DND-41 (cell line): ENCODE data around the gene RMI2.

Experiments
- ATAC-seq: fragments of 200-7000 bp; cut with Tn5 transposase; 3 replicates; pipeline ENCODE4 v1.9.1; 2021; ENCODE audit warnings: low read depth; ENCODE audit not compliant: insufficient read depth
- DNase-seq: peaks from one replicate; pipeline ENCODE4 v3.0.0-alpha.2; 2020
- H2AFZ ChIP-seq: 2 replicates; pipeline ENCODE4 v1.6.0; 2012; ENCODE audit warnings: low read depth, low read length
- H3K27ac ChIP-seq: 2 replicates; pipeline ENCODE4 v1.5.1; 2012; ENCODE audit warnings: low read length, inconsistent platforms
- H3K27me3 ChIP-seq: fragments of 200-600 bp; sonication (generic); 2 replicates; pipeline ENCODE4 v1.6.0; 2012; ENCODE audit warnings: low read length, mild to moderate bottlenecking, inconsistent platforms; ENCODE audit not compliant: insufficient read depth, poor library complexity
- H3K36me3 ChIP-seq: 2 replicates; pipeline ENCODE4 v1.5.1; 2012; ENCODE audit warnings: low read length, inconsistent platforms; ENCODE audit not compliant: insufficient read depth
- H3K4me1 ChIP-seq: 2 replicates; pipeline ENCODE4 v1.5.1; 2012; ENCODE audit warnings: mild to moderate bottlenecking, low read length; ENCODE audit not compliant: insufficient read depth
- H3K4me2 ChIP-seq: 2 replicates; pipeline ENCODE4 v1.6.0; 2012; ENCODE audit warnings: mild to moderate bottlenecking, moderate library complexity, low read length, inconsistent platforms; ENCODE audit not compliant: insufficient read depth
- H3K4me3 ChIP-seq, 2 experiments: fragments of 200-600 bp in 1 of 2; shearing (Covaris generic) in 1 of 2; 2 replicates each; pipeline ENCODE4 v1.5.1; 2012 to 2016; ENCODE audit warnings: inconsistent platforms in 2 of 2, low read length in 2 of 2, mild to moderate bottlenecking in 2 of 2, low read depth in 1 of 2, moderate library complexity in 1 of 2
- H3K79me2 ChIP-seq: 2 replicates; pipeline ENCODE4 v1.6.0; 2012; ENCODE audit warnings: low read length, inconsistent platforms; ENCODE audit not compliant: insufficient read depth
- H3K9ac ChIP-seq: 2 replicates; pipeline ENCODE4 v1.6.0; 2012; ENCODE audit warnings: low read depth, mild to moderate bottlenecking, inconsistent platforms, low read length, moderate library complexity
- H3K9me3 ChIP-seq: 2 replicates; pipeline ENCODE4 v1.5.1; 2012; ENCODE audit warnings: low read length, moderate library complexity, mild to moderate bottlenecking, inconsistent platforms; ENCODE audit not compliant: insufficient read depth, severe bottlenecking
- H4K20me1 ChIP-seq: 2 replicates; pipeline ENCODE4 v1.6.0; 2012; ENCODE audit warnings: low read length; ENCODE audit not compliant: insufficient read depth
- EZH2 ChIP-seq: IDR thresholded peaks from 3 replicates; pipeline ENCODE4 v1.6.1; 2012; ENCODE audit warnings: borderline replicate concordance, low read depth, mild to moderate bottlenecking, moderate library complexity, low read length, inconsistent platforms; ENCODE audit not compliant: severe bottlenecking
- TF ChIP-seq, protein P1 (sequence below): IDR thresholded peaks from 2 replicates; pipeline ENCODE4 v1.5.1; 2012; ENCODE audit warnings: borderline replicate concordance, low read length, moderate library complexity, mild to moderate bottlenecking; ENCODE audit not compliant: poor library complexity, severe bottlenecking; ENCODE audit errors: extremely low read depth

RMI2 gene

DNA sequence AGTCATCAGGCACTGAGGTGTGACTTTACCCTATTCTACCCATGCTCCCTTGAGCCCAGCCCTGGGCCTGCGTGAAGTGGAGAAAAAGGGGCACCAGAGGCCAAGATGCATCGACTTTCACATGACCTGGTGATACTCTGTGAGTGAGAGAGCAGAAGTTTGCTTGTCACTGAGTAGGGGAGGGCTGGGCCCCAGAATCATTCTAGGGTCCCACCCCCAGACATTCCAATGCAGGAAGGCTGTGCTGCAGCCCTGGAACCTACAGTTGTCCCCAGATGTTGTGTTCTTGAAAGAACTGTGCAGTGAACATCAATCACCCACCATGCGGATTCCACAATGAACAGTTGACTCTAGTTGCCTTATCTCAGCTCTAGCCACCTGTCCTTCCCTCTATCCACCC lies 6.2 kb upstream of the RMI2 start:
- H2AFZ ChIP-seq, result no peak overlapping the region
- no peak overlapping the region for H3K27ac ChIP-seq
- TF ChIP-seq, protein P1, sequence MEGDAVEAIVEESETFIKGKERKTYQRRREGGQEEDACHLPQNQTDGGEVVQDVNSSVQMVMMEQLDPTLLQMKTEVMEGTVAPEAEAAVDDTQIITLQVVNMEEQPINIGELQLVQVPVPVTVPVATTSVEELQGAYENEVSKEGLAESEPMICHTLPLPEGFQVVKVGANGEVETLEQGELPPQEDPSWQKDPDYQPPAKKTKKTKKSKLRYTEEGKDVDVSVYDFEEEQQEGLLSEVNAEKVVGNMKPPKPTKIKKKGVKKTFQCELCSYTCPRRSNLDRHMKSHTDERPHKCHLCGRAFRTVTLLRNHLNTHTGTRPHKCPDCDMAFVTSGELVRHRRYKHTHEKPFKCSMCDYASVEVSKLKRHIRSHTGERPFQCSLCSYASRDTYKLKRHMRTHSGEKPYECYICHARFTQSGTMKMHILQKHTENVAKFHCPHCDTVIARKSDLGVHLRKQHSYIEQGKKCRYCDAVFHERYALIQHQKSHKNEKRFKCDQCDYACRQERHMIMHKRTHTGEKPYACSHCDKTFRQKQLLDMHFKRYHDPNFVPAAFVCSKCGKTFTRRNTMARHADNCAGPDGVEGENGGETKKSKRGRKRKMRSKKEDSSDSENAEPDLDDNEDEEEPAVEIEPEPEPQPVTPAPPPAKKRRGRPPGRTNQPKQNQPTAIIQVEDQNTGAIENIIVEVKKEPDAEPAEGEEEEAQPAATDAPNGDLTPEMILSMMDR, result no peak
- TF ChIP-seq EZH2, result no peak
- H3K79me2 ChIP-seq, result no peaks in the 10 kb centered on the region; the same call in 1 of the 2 replicates
- no peak overlapping the region for H3K4me2 ChIP-seq
- no peaks in the 10 kb centered on the region for H3K9me3 ChIP-seq
- no peak overlapping the region for H3K4me3 ChIP-seq
- no peaks in the 10 kb centered on the region for H4K20me1 ChIP-seq
- no peak for ATAC-seq
- H3K9ac ChIP-seq, result no peak overlapping the region
- no peaks in the 10 kb centered on the region; the same call in 1 of the 2 replicates for H3K4me1 ChIP-seq
- no peaks in the 10 kb centered on the region for H3K27me3 ChIP-seq
- no peaks in the 10 kb centered on the region; the same call in 1 of the 2 replicates for H3K36me3 ChIP-seq
- DNase-seq, result no peak

DNA sequence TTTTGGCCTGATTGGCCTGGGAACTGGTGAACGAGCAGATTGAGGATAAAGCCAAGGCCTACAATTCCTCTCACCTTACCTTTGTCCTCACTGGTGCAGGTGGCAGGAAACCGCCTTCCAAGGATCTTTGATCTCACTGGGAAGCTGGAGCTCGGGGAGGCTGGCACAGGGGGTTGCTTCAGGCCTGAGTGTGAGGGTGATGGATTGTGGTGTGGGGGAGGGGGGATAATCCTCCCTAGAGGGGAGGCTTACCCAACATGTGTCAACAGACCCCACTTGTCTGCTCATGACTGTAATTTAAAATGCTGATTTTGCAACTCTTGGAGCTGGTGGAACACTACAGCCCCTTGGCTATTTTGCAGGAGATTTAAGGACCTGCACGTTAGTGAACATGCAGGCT lies 4.5 kb upstream of the RMI2 start:
- ATAC-seq (no peak), DNase-seq (no peak)
- no peak overlapping the region for H2AFZ ChIP-seq
- no peaks in the 10 kb centered on the region for H3K27me3 ChIP-seq
- H3K4me2 ChIP-seq, result no peak overlapping the region
- no peak overlapping the region for H3K27ac ChIP-seq
- H3K36me3 ChIP-seq, result peaks cover under 1% of the 10 kb centered on the region; the same call in 1 of the 2 replicates
- H4K20me1 ChIP-seq, result no peaks in the 10 kb centered on the region
- no peak overlapping the region for H3K4me3 ChIP-seq
- H3K79me2 ChIP-seq, result peaks cover 10% of the 10 kb centered on the region
- no peak for TF ChIP-seq EZH2
- TF ChIP-seq, protein P1, result no peak
- no peaks in the 10 kb centered on the region for H3K9me3 ChIP-seq
- H3K4me1 ChIP-seq, result peaks cover 7% of the 10 kb centered on the region
- no peak overlapping the region for H3K9ac ChIP-seq

DNA sequence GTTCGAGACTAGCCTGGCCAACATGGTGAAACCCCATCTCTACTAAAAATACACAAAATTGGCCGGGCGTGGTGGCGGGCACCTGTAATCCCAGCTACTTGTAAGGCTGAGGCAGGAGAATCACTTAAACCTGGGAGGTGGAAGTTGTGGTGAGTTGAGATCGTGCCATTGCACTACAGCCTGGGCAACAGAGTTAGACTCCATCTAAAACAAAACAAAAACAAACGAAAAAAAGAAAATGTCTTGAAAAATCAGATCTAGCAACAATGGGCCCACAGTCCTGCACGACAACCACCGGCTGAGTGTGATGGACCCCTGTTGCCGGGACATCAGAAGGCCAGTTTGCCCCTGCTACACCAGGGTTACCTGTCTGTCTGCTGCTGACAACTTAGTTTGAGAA lies 3.9 kb upstream of the RMI2 start:
- Histone ChIP-seq H3K4me1 (peaks cover 13% of the 10 kb centered on the region), H3K27ac (no peak overlapping the region), H3K36me3 (peaks cover 3% of the 10 kb centered on the region; the same call in 1 of the 2 replicates), H3K27me3 (no peaks in the 10 kb centered on the region), H3K4me2 (no peak overlapping the region), H3K4me3 (no peak overlapping the region), H2AFZ (no peak overlapping the region), H3K9me3 (no peaks in the 10 kb centered on the region), H3K9ac (no peak overlapping the region), H4K20me1 (no peaks in the 10 kb centered on the region), H3K79me2 (peaks cover 16% of the 10 kb centered on the region)
- DNase-seq, result no peak
- no peak for ATAC-seq
- TF ChIP-seq, protein P1, result no peak
- no peak for TF ChIP-seq EZH2
